Measurements from ENCODE around the gene CSNK1G2. TPM values are rescaled to one million over a fixed set of nuclear protein-coding genes. Genes with fewer than 3 reads are reported as not detected.

CSNK1G2 gene
- total and polyA plus RNA-seq, 2 experiments from 2014 or later = 56.8 to 82.5 TPM

GRCh38 chr19:1933244-1933643, 7.7 kb upstream of the CSNK1G2 start:
- H3K27me3 ChIP-seq = no peaks in the 10 kb centered on the region
- H3K79me2 ChIP-seq = no peaks in the 10 kb centered on the region
- TF ChIP-seq EZH2phosphoT487 (IDR thresholded peaks at IDR 0.05; ENCODE audit: low read depth, severe bottlenecking, unreplicated experiment) (no peak), EZH2 (IDR thresholded peaks at IDR 0.05; ENCODE audit: borderline replicate concordance) (no peak), CTCF (IDR thresholded peaks at IDR 0.05; ENCODE audit: poor library complexity) (no peak)
- no peak overlapping the region for H3K4me2 ChIP-seq
- peaks cover 5% of the 10 kb centered on the region for H3K4me1 ChIP-seq (ENCODE audit: insufficient read depth)
- H3K9me2 ChIP-seq (replicated peaks; ENCODE audit: insufficient read depth) = no peaks in the 10 kb centered on the region
- no peak overlapping the region for H3K4me3 ChIP-seq
- 91% methylated on average over 7 of the region's 7 CpGs for WGBS (ENCODE audit: low lambda C conversion rate, missing lambda C conversion rate)
- no peaks in the 10 kb centered on the region for H3K9me3 ChIP-seq (ENCODE audit: low read depth)
- H3K27ac ChIP-seq = no peak overlapping the region
- H3K36me3 ChIP-seq (replicated peaks; ENCODE audit: insufficient read depth, low read depth) = no peaks in the 10 kb centered on the region
- H2AFZ ChIP-seq = no peak overlapping the region
- no peaks in the 10 kb centered on the region for H4K20me1 ChIP-seq (ENCODE audit: insufficient read depth, poor library complexity, severe bottlenecking)
- no peak for DNase-seq (ENCODE audit: low spot score)

- TF ChIP-seq EZH2 (IDR thresholded peaks at IDR 0.05; ENCODE audit: borderline replicate concordance) (no peak), CTCF (IDR thresholded peaks at IDR 0.05; ENCODE audit: poor library complexity) (no peak), EZH2phosphoT487 (IDR thresholded peaks at IDR 0.05; ENCODE audit: low read depth, severe bottlenecking, unreplicated experiment) (no peak)
- no peak overlapping the region for H3K4me2 ChIP-seq
- no peak for DNase-seq (ENCODE audit: low spot score)
- H3K36me3 ChIP-seq (replicated peaks; ENCODE audit: insufficient read depth, low read depth) = no peaks in the 10 kb centered on the region
- H3K9me3 ChIP-seq (ENCODE audit: low read depth) = no peaks in the 10 kb centered on the region
- H3K27me3 ChIP-seq = no peaks in the 10 kb centered on the region
- 97% methylated on average over 8 of the region's 8 CpGs for WGBS (ENCODE audit: low lambda C conversion rate, missing lambda C conversion rate)
- no peaks in the 10 kb centered on the region for H3K9me2 ChIP-seq (replicated peaks; ENCODE audit: insufficient read depth)
- no peak overlapping the region for H3K27ac ChIP-seq
- no peak overlapping the region for H3K4me3 ChIP-seq
- peaks cover 5% of the 10 kb centered on the region for H3K4me1 ChIP-seq (ENCODE audit: insufficient read depth)
- H2AFZ ChIP-seq = no peak overlapping the region
- H3K79me2 ChIP-seq = no peaks in the 10 kb centered on the region
- H4K20me1 ChIP-seq (ENCODE audit: insufficient read depth, poor library complexity, severe bottlenecking) = no peaks in the 10 kb centered on the region
These were observed 7.0 kb upstream of the CSNK1G2 start for GRCh38 chr19:1933942-1934341.

GRCh38 chr19:1935484-1936208, 5.3 kb upstream of the CSNK1G2 start:
- Histone ChIP-seq H3K9me2 (replicated peaks; ENCODE audit: insufficient read depth) (no peaks in the 10 kb centered on the region), H3K36me3 (replicated peaks; ENCODE audit: insufficient read depth, low read depth) (no peaks in the 10 kb centered on the region), H3K27ac (peak overlapping the region; percentile 51), H2AFZ (no peak overlapping the region), H3K9me3 (ENCODE audit: low read depth) (no peaks in the 10 kb centered on the region), H4K20me1 (ENCODE audit: insufficient read depth, poor library complexity, severe bottlenecking) (no peaks in the 10 kb centered on the region), H3K27me3 (no peaks in the 10 kb centered on the region), H3K4me2 (no peak overlapping the region), H3K4me3 (no peak overlapping the region), H3K79me2 (no peaks in the 10 kb centered on the region), H3K4me1 (ENCODE audit: insufficient read depth) (peaks cover 10% of the 10 kb centered on the region)
- no peak for TF ChIP-seq EZH2phosphoT487 (IDR thresholded peaks at IDR 0.05; ENCODE audit: low read depth, severe bottlenecking, unreplicated experiment)
- TF ChIP-seq EZH2 (IDR thresholded peaks at IDR 0.05; ENCODE audit: borderline replicate concordance) = no peak
- TF ChIP-seq CTCF (IDR thresholded peaks at IDR 0.05; ENCODE audit: poor library complexity) = no peak
- no peak for DNase-seq (ENCODE audit: low spot score)
- 69% methylated on average over 11 of the region's 11 CpGs for WGBS (ENCODE audit: low lambda C conversion rate, missing lambda C conversion rate)

All from hepatocyte (in vitro differentiated cells).